ENCODE measurements around the gene GALNT10.

The GALNT10 gene, protein sequence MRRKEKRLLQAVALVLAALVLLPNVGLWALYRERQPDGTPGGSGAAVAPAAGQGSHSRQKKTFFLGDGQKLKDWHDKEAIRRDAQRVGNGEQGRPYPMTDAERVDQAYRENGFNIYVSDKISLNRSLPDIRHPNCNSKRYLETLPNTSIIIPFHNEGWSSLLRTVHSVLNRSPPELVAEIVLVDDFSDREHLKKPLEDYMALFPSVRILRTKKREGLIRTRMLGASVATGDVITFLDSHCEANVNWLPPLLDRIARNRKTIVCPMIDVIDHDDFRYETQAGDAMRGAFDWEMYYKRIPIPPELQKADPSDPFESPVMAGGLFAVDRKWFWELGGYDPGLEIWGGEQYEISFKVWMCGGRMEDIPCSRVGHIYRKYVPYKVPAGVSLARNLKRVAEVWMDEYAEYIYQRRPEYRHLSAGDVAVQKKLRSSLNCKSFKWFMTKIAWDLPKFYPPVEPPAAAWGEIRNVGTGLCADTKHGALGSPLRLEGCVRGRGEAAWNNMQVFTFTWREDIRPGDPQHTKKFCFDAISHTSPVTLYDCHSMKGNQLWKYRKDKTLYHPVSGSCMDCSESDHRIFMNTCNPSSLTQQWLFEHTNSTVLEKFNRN

DNA sequence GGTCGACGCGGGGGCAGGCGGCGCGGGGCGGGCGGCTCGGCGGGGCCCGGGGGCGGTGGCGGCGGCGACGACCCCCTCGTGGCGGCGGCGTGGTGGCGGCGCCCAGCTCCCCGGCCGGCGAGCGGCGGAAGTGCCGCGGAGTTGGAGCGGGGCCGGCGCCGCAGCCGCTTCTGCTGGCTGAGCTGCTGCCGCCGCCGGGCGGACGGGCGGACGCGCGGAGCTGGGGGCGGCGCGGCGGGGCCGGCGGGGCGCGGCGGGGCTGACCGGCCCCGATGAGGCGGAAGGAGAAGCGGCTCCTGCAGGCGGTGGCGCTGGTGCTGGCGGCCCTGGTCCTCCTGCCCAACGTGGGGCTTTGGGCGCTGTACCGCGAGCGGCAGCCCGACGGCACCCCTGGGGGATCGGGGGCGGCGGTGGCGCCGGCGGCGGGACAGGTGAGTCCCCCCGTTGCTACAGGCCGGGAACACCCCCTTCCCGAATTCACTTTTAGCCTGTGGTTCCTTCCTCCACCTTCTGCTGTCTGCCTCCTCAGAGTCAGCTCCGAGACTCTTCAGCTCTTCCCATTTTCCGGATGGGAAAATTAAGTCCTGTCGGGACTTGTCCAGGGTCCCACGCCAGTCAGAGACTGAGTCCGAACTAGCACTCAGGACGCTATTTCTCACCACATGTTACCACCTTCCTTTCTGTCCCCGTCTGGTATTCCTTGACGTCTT lies at the start of gene GALNT10:
TSS of gene GALNT10 (plus strand) at position 139 of the 710 bp plus-strand sequence. CDS start at position 273, 134 bp downstream.
- DNase-seq, result peak; percentile 69 to 78 (median 71)

DNA sequence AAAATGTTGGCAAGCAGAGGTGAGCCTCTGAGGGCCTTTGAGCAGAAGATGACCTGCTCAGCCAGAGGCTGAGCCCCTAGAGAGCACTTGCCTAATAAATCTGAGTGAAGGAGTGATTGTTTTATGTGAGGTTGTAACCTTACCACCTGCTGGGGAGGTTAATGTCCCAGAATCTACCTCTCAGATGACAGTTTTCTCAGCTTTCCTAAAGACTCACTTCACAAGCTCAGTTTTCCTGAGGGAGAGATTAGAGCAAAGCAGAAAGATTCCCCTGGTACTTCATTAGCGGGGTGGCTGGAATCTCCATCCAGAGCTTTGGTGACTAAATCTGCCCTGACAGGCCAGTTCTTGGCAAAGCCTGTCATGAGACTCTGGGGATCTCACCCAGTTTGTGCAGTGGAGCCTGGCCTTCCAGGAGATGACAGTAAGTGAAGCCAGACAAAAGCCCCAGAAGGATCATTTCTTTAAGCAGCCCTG lies 48.8 kb upstream of the GALNT10 start:
- peak in 2 of 3 experiments; percentile 7 to 25 for DNase-seq

DNA sequence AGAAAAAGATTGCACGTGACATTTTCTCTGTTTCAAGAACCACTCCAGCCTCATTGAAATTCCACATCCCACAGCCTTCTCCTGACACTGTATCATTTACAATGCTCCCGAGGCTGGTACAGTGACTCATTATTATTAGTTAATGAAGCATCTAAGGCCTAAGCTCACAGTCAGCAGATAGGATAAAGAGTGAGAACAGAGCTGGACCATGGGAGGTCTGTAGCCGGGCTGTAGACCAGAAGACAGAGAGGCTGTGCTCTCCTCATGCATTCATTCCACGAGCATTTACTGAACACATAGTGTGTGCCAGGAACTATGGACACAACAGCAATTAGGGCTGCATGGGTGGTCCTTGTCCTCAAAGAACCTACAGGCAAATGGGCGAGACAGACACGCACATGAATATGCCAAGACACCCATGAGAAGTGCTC lies 47.3 kb upstream of the GALNT10 start:
- no peak for DNase-seq

DNA sequence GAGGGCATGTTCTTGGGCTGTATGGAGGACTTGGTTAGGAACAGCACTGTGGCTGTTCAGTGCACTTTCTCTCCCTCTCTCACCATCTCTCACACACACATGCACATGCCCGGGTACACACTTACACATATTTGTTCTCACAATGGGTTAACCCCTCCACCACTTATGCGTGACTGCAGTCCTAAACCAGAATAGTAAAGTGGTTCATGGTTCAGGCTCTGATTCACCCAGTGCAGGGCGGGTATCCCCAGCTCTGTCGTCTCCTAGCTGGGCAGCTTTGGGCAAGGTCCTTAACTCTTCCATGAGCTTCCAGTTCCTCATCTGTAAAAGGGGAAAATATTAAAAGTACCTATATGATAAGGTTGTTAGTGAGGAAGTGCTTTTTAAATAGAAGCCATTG lies 45.3 kb upstream of the GALNT10 start:
- no peak for DNase-seq

DNA sequence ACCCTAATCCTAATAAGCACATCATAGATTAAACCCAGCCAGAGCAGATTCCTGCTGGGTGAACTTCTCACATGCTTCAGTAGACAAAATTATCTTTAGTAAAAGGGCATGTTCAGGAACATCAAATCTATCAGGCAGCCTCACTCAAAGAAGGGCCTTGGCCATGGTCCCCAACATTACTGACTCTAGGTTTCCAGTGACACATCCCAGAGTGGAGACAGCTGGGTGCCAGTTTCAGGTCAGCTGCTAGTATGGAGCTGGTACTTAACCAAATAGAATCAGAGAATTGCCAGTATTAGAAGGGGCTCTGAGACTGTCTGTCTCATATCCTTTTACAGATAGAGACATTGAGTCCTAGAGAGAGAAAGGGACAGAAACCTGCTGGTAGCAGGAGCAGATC lies 44.1 kb upstream of the GALNT10 start:
- no peak for DNase-seq

DNA sequence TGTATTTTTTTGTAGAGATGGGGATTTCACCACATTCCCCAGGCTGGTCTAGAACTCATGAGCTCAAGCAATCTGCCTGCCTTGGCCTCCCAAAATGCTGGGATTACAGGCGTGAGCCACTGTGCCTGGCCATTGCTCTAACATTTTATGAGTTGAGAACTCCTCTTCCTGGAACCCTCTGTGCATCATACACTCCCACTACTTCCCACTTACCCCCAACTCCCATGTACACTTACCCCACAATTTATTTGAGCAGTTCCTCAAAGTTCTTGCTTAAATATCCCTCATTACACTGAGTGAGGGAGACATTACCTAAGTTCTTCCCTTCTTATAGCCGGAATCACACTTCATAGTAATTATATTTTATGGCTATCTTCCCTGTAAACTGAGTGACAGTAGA lies 42.9 kb upstream of the GALNT10 start:
- DNase-seq, result no peak

DNA sequence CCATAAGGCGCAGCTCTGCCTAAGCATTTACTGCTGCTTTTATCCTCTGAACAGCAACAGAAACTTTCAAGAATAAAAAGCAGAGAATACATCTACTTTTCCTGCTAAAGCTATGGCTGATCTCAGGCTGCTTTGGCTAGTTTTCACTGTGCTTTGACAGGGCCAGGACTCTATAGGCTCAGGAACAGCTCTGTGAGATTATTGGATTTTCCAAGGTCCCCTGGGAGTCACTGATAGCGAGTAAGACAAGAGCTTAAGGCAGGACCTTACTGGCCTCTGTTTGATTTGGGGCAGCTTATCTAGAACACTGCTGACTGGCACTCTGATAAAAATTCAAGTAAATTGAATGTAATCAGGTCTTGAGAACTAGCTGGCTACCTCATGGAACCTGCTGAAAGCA lies 40.1 kb upstream of the GALNT10 start:
- DNase-seq, result peak in 1 of 3 experiments; percentile 49

DNA sequence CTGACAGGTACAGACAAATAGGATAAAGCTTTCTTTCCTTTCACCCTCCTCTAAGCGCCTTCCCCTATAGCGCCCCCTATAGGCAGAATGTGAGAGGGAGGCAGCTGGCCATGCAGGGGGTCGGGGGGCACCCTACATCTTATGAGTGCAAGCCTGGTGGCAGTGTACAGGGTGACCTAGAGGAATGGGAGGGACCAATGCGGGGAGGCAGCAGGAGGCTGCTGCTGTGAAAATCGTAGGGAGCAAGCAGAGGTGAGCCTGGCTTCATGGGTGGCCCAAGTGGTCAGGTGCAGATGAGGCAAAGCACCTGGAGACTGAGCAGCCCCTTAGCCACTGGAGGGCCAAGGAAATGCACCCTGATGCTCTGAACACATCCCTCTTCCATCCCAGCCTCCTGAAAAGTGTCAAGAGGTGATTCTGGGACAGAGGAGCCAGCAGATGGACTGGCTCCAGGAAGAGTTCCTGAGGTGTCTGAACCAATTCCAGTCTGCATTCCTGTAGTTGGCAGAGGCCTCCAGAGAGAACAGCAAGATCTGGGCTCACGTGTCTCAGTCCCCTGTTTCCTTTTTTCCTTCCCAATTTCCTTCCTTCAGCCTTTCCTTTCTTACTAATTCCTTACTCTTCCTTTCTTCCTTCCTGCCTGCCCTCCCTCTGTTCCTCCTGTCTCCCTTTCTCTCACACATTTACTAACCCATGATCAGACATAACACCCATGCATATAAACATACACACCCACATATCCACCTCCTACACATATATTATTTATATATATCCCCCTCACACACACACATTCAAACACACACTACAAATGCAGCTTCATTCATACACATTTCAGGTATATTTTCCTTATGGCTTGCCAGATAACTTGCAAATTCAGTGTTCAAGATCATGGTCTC lies 32.8 kb upstream of the GALNT10 start:
- no peak for DNase-seq

DNA sequence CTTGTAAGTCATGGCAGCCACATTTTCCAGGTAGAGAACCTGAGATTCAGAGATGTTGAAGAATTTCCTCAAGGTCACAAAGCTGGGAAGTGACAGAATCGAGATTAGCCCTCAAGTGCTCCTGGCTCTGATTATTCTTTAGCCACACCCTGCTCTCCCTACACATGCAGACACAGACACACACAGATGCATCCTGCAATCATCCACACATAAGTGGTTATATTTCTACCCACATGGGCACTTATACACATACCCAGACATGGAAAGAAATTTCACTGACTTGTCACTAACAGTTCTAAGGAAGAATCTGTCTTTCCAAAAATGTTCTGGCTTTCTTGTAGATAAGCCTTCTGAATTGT lies 32.2 kb upstream of the GALNT10 start:
- DNase-seq, result no peak

DNA sequence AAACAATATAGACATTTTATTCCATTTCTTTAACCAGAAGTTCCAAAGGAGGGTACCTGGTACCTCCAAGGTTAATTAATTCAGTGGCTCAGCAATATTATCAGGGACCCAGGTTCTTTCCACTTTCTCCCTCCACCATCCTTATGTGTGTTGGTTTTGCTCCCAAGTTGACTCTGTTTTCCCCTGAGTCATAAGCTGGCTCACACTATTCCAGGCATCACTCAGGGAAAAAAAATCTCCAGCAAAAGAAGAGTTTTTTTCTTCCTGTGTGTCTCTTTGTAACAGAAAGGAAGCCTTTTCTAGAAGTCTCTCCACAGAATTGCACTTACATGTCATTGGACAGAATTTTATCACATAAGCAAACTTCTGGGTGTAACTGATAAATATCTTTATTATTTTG lies 31.2 kb upstream of the GALNT10 start:
- DNase-seq, result no peak

DNA sequence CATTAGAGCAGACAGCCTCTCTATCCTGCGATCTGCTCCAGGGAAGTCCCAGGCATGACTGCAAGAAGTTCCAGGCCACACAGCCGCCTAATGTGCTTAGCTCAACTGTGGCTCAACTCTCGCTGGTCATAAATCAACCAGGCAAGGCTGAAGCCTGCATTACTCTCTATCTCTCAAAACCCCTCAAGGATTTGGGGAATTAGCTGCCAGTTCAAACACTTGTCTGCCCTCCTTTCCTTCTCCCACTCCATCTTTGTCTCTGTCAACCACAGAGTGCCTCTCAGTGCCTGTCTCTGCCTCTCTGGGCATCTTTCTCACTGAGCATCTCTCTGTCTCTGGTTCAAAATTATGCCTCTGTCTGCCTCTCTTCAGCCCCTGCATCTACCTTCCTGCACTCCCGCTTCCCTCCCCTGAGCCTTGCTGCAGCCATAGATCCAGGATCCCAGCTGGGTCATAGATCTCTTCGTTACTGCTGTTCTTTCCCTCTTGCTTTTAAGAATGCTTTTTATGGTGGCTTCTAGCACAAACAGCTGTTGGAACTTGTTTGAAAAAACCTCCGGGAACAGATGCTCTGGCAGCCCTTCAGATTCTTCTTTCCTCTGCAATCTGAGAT lies 27.9 kb upstream of the GALNT10 start:
- peak in 1 of 3 experiments; percentile 83 for DNase-seq

DNA sequence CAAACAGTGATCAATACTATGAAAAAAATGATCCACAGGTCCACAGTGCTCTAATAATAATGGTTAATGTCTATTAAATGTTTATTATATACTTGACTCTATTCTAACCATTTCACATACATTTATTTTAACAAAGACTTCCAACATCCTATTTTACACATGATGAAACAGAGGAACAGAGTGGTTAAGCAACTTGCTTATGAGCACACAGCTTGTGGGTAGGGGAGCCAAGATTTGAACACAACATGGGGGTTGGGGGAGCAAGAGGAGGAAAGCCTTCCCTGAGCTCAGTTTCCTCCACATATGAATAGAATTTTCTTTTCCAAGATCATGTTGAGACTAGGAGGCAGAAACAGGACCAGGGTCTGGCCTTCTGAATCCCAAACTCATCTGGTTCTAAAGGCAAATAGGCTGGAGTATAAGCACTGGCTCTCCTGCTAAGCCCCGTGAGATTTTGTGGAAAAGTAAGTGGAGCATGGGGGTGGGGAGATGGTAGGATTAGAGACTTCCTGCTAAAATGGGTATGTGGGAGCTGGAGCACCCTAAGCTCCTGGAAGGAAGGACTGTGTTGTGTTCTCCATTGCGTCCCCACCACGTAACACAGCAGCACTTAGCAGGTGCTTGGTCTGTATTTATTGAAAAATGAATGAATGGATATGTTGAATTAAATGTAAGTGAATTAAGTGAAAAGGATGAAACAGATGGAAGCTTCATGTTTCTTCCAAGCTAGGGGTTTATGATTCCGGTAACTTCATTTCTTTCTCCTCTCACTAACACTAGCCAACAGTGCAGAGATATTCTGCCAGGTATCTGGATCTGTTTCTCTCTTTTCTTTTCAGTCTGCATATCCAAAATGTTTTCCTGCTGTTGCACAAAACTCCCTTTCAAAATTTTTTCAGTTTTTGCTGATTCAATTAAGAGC lies 26.9 kb upstream of the GALNT10 start:
- peak in 1 of 3 experiments; percentile 25 for DNase-seq

DNA sequence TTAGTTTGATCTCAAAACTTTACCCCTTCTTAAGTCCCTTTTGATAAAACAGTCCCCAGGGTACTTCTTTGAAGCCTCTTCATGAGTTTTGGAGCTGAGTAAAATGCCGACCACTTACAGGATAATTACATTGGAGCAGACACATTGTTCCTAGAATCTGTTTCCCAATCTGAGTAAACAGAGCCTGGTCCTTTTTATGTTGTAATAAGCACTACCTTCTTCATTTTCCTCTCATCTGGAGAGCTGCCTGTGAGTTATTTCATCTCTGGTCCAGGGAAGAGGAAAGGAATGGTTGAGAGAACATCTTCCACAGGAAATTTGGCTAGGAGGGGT lies 26.3 kb upstream of the GALNT10 start:
- peak; percentile 18 to 63 (median 50) for DNase-seq

DNA sequence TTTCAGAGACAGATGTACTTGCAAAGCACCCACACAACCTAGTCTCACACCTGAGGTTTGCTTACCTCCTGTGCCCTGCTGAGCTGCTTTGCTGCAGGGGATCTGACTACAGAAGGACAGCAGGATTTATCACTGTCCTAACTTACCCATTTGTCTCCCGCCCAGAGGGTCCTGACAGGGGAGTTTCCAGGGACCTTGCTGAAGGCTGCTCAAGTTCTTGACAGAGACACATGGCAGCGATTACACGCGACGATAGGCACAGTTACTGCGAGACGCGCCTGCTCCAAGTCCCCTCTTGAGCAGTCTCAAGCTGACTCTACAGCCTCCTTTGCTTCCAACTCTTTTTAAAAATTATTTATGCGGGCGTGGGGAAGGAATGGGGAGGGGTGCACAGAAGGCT lies 24.6 kb upstream of the GALNT10 start:
- DNase-seq, result no peak

DNA sequence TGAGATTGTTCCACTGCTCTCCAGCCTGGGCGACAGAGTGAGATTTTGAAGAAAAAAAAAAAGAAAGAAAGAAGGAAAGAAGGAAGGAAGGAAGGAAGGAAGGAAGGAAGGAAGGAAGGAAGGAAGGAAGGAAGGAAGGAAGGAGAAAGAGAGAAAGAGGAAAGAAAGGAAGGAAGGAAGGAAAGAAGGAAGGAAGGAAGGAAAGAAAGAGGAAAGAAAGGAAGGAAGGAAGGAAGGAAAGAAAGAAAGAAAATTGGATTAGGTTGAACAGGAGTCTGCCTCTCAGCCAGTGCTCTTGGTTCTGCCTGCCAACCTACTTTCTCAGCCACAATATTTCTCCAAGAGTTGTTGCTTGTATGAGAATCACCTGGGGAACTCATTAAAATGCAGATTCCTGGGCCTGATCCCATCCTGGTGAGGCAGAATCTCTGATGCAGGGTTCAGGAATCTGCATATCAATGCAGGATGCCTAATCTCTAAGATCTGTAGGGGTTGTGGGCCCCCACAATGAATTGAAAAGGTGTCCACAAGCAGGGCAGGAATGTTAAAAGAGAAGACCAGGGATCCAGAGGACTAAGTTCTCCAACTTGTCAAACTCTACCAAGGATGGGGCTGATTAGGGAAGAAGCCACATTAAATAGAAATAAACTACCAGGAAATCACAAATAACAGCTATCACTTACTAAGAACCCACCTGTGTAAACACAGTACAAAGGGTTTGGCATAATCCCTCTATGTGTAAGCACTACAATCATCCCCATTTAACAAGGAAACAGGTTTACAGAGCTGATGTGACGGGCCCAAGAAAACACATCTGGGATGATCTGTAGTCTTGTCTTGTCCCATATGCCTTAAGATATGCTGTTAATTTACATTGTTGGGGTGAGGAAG lies 23.4 kb upstream of the GALNT10 start:
- peak in 2 of 3 experiments; percentile 7 to 72 for DNase-seq

DNA sequence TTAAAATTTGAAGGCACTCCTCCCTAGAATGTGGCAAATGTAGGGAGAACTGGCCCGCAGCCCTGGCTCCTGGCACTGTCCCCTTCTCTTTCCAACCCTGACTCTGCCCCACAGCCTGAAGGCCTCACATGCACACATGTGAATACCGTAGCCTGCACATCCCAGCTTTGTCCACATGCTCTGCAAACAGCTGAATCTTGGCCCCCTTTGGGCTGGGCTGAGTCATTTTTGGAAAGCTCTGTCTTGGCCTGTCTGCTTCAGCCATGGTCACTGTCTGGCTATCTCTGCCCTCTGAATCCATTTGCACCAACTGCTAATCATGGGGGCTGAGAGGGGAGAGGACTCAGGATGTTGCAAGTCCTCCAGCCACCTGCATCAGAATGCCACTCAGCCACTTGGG lies 22.1 kb upstream of the GALNT10 start:
- DNase-seq, result no peak

DNA sequence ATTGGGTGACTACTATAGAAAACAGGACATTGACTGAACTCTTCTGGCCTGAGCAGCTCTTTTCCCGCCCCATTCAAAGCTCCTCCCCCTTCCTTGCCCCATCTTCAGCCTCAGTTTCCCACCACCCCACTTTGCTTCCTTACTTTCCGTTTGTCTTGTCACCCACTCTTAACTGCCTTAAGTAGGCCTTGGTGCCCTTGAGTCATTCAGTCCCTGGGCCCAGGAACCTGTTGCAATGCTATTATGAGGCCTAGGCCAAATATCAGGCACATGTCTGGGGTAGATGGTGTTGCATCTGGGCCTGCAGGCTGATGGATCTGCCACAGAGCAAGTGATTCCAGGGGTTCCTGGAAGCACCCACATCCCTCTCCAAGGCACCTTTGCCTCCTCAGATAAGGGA lies 17.7 kb upstream of the GALNT10 start:
- no peak for DNase-seq

DNA sequence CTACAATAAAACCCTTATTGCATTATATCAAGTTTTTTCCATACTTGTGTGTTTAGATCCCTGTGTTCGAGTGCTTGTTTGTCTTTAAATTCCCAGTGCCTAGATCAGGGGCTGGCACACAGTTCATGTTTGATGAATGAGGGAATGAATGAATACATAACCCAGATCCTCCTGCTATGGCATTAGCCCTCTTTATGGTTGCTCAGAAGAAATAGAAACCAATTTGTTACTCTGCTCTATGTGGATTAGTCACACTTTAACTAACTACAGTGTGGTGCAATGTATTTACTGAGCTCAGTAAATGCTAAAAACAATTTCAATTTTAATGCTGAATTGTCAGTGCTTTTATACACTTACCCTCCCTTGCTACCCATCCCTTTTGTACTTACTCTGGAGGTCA lies 16.4 kb upstream of the GALNT10 start:
- DNase-seq, result no peak

DNA sequence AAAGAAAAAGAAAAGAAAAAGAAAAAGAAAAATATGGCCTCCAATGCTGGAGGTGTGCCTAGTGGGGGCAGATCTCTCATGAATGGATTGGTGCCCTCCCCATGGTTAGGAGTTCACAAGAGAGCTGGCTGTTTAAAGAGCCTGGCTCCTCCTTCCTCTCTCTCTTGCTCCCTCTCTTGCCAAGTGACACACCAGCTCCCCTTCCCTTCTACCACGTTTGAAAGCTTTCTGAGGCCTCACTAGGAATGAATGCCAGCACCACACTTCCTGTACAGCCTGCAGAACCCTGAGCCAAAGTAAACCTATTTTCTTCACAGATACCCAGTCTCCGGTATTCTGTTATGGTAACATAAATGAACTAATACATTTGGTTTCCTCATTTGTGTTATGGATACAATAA lies 14.4 kb upstream of the GALNT10 start:
- no peak for DNase-seq

DNA sequence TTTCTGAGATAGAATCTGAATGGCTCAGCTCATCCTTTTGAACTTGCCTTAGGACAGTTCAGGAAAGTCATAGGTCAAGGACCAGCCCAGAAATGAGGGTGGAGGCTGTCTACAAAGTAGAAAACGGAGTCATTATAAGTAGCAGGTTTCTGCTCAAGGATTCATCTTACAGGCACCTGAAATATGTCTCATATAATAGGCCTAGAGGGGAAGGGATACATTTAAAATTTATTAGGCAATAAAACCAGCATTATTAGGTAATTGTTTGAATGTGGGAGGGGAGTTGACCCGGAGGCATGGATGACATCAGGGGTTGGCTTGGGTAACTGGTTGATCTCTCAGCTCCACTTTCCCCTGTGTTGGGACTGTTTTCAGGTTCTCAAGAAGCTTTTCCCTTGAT lies 11.9 kb upstream of the GALNT10 start:
- DNase-seq, result peak in 1 of 3 experiments; percentile 6
